ENCODE results near the gene PLCB4.

GRCh38 chr20:9368893-9369292 lies 300.0 kb downstream of the PLCB4 start:
- TF ChIP-seq CTCF (IDR thresholded peaks at IDR 0.05) (no peak), POLR2A (IDR thresholded peaks at IDR 0.05) (no peak)

Data from testis (tissue), 2 donors.